H1 (cell line): ENCODE results near the gene RAD50. TPM values are rescaled to one million over a fixed set of nuclear protein-coding genes. Genes with fewer than 3 reads are reported as not detected.

Experiments used
- CTCF ChIA-PET: fragments of 300-600 bp; sonication (Branson Sonifier 250); formaldehyde crosslinking; loops from one replicate; lab custom pipeline; 2021; ENCODE audit not compliant: partially characterized antibody; lab: Charles Lee
- POLR2A ChIA-PET: fragments of 300-600 bp; sonication (Branson Sonifier 250); formaldehyde crosslinking; loops from one replicate; lab custom pipeline; 2021; ENCODE audit warnings: inconsistent platforms; ENCODE audit not compliant: partially characterized antibody; lab: Charles Lee
- DNase-seq, 2 experiments: peaks; one replicate each; pipeline versions ENCODE4 v3.0.0 to v3.0.0-alpha.2; 2010 to 2022; ENCODE audit warnings: low spot score in 2 of 2, low read depth in 1 of 2, mixed read lengths in 1 of 2
- FAIRE-seq: peaks from 2 replicates; lab custom pipeline; 2011; peaks lifted over from hg19 to GRCh38; lab: Jason Lieb, UNC
- H2AFZ ChIP-seq: 2 replicates; pipeline ENCODE4 v1.8.1; 2012; ENCODE audit warnings: low read length, inconsistent platforms
- H2AK5ac ChIP-seq: 2 replicates; pipeline ENCODE4 v1.6.1; 2013; ENCODE audit warnings: low read depth, low read length
- H2BK120ac ChIP-seq: replicated peaks from 2 replicates; pipeline ENCODE3; 2013; ENCODE audit warnings: low read depth, low read length, inconsistent platforms
- H2BK12ac ChIP-seq: 2 replicates; pipeline ENCODE4 v1.6.1; 2013; ENCODE audit warnings: low read depth, low read length
- H2BK15ac ChIP-seq: 2 replicates; pipeline ENCODE4 v1.6.1; 2013; ENCODE audit warnings: low read length
- H2BK20ac ChIP-seq: 2 replicates; pipeline ENCODE4 v1.6.1; 2013; ENCODE audit warnings: low read length
- H2BK5ac ChIP-seq: 2 replicates; pipeline ENCODE4 v1.6.1; 2013; ENCODE audit warnings: low read depth, low read length
- H3K14ac ChIP-seq: 2 replicates; pipeline ENCODE4 v1.6.1; 2013; ENCODE audit warnings: inconsistent platforms; ENCODE audit not compliant: insufficient read length
- H3K18ac ChIP-seq: 2 replicates; pipeline ENCODE4 v1.6.1; 2013; ENCODE audit warnings: low read length; ENCODE audit errors: extremely low read depth
- H3K23ac ChIP-seq: 2 replicates; pipeline ENCODE4 v1.6.1; 2013; ENCODE audit warnings: inconsistent platforms; ENCODE audit not compliant: insufficient read length
- H3K23me2 ChIP-seq: 2 replicates; pipeline ENCODE4 v1.6.1; 2013; ENCODE audit warnings: low read depth, low read length
- H3K27ac ChIP-seq: 2 replicates; pipeline ENCODE4 v1.6.1; 2011; ENCODE audit warnings: low read depth, low read length, inconsistent platforms
- H3K27me3 ChIP-seq, 4 experiments: replicated peaks in 1 of 4; 1 replicate in 1 of 4; 2 replicates in 3 of 4; pipeline versions ENCODE4 v1.6.1 to v1.8.1; 2011 to 2013; ENCODE audit warnings: low read length in 3 of 4, mild to moderate bottlenecking in 3 of 4, inconsistent platforms in 2 of 4, mixed read lengths in 2 of 4, moderate library complexity in 1 of 4; ENCODE audit not compliant: control insufficient read depth in 3 of 4, insufficient read depth in 3 of 4; ENCODE audit errors: extremely low read depth in 1 of 4
- H3K36me3 ChIP-seq, 4 experiments: 2 replicates each; pipeline versions ENCODE4 v1.6.1 to v1.8.1; 2011 to 2013; ENCODE audit warnings: mild to moderate bottlenecking in 4 of 4, low read length in 3 of 4, moderate library complexity in 2 of 4, control low read depth in 1 of 4, inconsistent platforms in 1 of 4; ENCODE audit not compliant: insufficient read depth in 4 of 4, control insufficient read depth in 2 of 4
- H3K4ac ChIP-seq: replicated peaks from 2 replicates; pipeline ENCODE3; 2013; ENCODE audit warnings: low read length, low read depth, mixed read lengths, inconsistent platforms; ENCODE audit not compliant: insufficient read length
- H3K4me1 ChIP-seq, 4 experiments: replicated peaks in 1 of 4; 1 replicate in 1 of 4; 2 replicates in 3 of 4; pipeline versions ENCODE4 v1.6.1 to v1.8.1; 2011 to 2013; ENCODE audit warnings: low read length in 3 of 4, inconsistent platforms in 2 of 4, mixed read lengths in 1 of 4; ENCODE audit not compliant: insufficient read depth in 4 of 4, control insufficient read depth in 3 of 4
- H3K4me2 ChIP-seq, 2 experiments: 2 replicates each; pipeline versions ENCODE4 v1.6.1 to v1.8.1; 2011 to 2013; ENCODE audit warnings: low read depth in 2 of 2, low read length in 2 of 2, control low read depth in 1 of 2, inconsistent platforms in 1 of 2, mild to moderate bottlenecking in 1 of 2; ENCODE audit not compliant: insufficient read depth in 1 of 2
- H3K4me3 ChIP-seq, 4 experiments: fragments of 200-600, 300-600 bp in 1 of 4; sonication (generic), shearing (Covaris generic), sonication (Bioruptor Twin) in 1 of 4; 2 replicates each; pipeline versions ENCODE4 v1.5.1 to v1.8.1; 2011 to 2016; ENCODE audit warnings: low read length in 4 of 4, low read depth in 3 of 4, control low read depth in 2 of 4, inconsistent platforms in 2 of 4, mild to moderate bottlenecking in 2 of 4, mixed read lengths in 1 of 4, moderate library complexity in 1 of 4; ENCODE audit not compliant: insufficient read depth in 2 of 4; ENCODE audit errors: extremely low read depth in 1 of 4
- H3K56ac ChIP-seq: replicated peaks from 2 replicates; pipeline ENCODE3; 2013; ENCODE audit warnings: low read depth, mild to moderate bottlenecking, mixed read lengths, low read length, inconsistent platforms; ENCODE audit not compliant: insufficient read length
- H3K79me1 ChIP-seq: 2 replicates; pipeline ENCODE4 v1.6.1; 2013; ENCODE audit warnings: low read depth, low read length, control low read depth
- H3K79me2 ChIP-seq, 2 experiments: 2 replicates each; pipeline versions ENCODE4 v1.6.1 to v1.8.1; 2012 to 2013; ENCODE audit warnings: low read length in 2 of 2, mild to moderate bottlenecking in 2 of 2, inconsistent platforms in 1 of 2; ENCODE audit not compliant: insufficient read depth in 2 of 2, control insufficient read depth in 1 of 2
- H3K9ac ChIP-seq, 4 experiments: replicated peaks in 1 of 4; 1 replicate in 1 of 4; 2 replicates in 3 of 4; pipeline versions ENCODE4 v1.6.1 to v1.8.1; 2011 to 2013; ENCODE audit warnings: low read depth in 3 of 4, low read length in 3 of 4, control low read depth in 2 of 4, mild to moderate bottlenecking in 2 of 4, moderate library complexity in 2 of 4, inconsistent platforms in 1 of 4; ENCODE audit errors: extremely low read depth in 1 of 4
- H3K9me3 ChIP-seq, 2 experiments: 2 replicates each; pipeline versions ENCODE4 v1.6.1 to v1.8.1; 2012 to 2013; ENCODE audit warnings: mild to moderate bottlenecking in 2 of 2, moderate library complexity in 2 of 2, control low read depth in 1 of 2, inconsistent platforms in 1 of 2, low read depth in 1 of 2, low read length in 1 of 2, mixed read lengths in 1 of 2; ENCODE audit not compliant: insufficient read depth in 2 of 2
- H4K20me1 ChIP-seq, 2 experiments: replicated peaks in 1 of 2; 2 replicates each; pipeline versions ENCODE3 to v1.8.1; 2011 to 2013; ENCODE audit warnings: inconsistent platforms in 2 of 2, low read length in 2 of 2, mild to moderate bottlenecking in 1 of 2; ENCODE audit not compliant: insufficient read depth in 2 of 2, control insufficient read depth in 1 of 2
- H4K5ac ChIP-seq: 2 replicates; pipeline ENCODE4 v1.6.1; 2013; ENCODE audit warnings: low read length, low read depth, mixed read lengths, inconsistent platforms; ENCODE audit not compliant: insufficient read length
- H4K8ac ChIP-seq: 2 replicates; pipeline ENCODE4 v1.8.0; 2013; ENCODE audit warnings: mild to moderate bottlenecking, moderate library complexity, low read length, inconsistent platforms; ENCODE audit not compliant: insufficient read depth; ENCODE audit errors: extremely low read depth
- H4K91ac ChIP-seq: replicated peaks from 2 replicates; pipeline ENCODE3; 2013; ENCODE audit warnings: low read length, mixed read lengths, inconsistent platforms; ENCODE audit not compliant: insufficient read length
- CEBPB ChIP-seq: IDR thresholded peaks from 2 replicates; pipeline ENCODE4 v1.6.1; 2012; ENCODE audit warnings: low read depth, low read length
- CREB1 ChIP-seq: IDR thresholded peaks from 2 replicates; pipeline ENCODE4 v1.6.1; 2012; ENCODE audit warnings: inconsistent platforms
- CTBP2 ChIP-seq: IDR thresholded peaks from 2 replicates; pipeline ENCODE4 v1.7.0; 2011; ENCODE audit warnings: borderline replicate concordance, mild to moderate bottlenecking, moderate library complexity, mixed read lengths, low read length; ENCODE audit not compliant: insufficient read depth, insufficient read length
- CTCF ChIP-seq, 3 experiments: IDR thresholded peaks; 1 replicate in 2 of 3; 2 replicates in 1 of 3; pipeline versions ENCODE4 v1.5.1 to v1.6.1; 2011; ENCODE audit warnings: low read length in 3 of 3, mild to moderate bottlenecking in 3 of 3, inconsistent platforms in 2 of 3, low read depth in 1 of 3, moderate library complexity in 1 of 3; ENCODE audit not compliant: insufficient read depth in 1 of 3; ENCODE audit errors: control extremely low read depth in 1 of 3
- JUN ChIP-seq: IDR thresholded peaks from 2 replicates; pipeline ENCODE4 v1.6.1; 2011; ENCODE audit warnings: low read depth, mild to moderate bottlenecking, improper control_type of control experiment, low read length
- RBBP5 ChIP-seq: IDR thresholded peaks from 2 replicates; pipeline ENCODE4 v1.7.1; 2012; ENCODE audit warnings: low read depth, mild to moderate bottlenecking, inconsistent platforms, low read length, moderate library complexity, borderline replicate concordance
- SIN3A ChIP-seq, 2 experiments: IDR thresholded peaks in 1 of 2; conservative IDR thresholded peaks in 1 of 2; 2 replicates each; pipeline ENCODE4 v1.6.1; 2011 to 2012; ENCODE audit warnings: low read length in 2 of 2, improper control_type of control experiment in 1 of 2, low read depth in 1 of 2, mild to moderate bottlenecking in 1 of 2
- SP2 ChIP-seq: IDR thresholded peaks from 2 replicates; pipeline ENCODE4 v1.6.1; 2012; ENCODE audit warnings: mild to moderate bottlenecking, low read length, inconsistent platforms
- ZNF274 ChIP-seq: IDR thresholded peaks from 2 replicates; pipeline ENCODE4 v1.7.0; 2012; ENCODE audit warnings: low read length, borderline replicate concordance; ENCODE audit errors: extremely low read depth
- WGBS, 2 experiments: shearing (Covaris generic) in 1 of 2; methylation state at CpG; one replicate each; pipeline versions ENCODE4 v1.1.6 to v1.1.7; 2013 to 2015; ENCODE audit warnings: low lambda C conversion rate in 2 of 2, mixed read lengths in 2 of 2, inconsistent platforms in 1 of 2, low coverage in 1 of 2, missing lambda C conversion rate in 1 of 2; ENCODE audit not compliant: insufficient replicate concordance in 2 of 2, insufficient coverage in 1 of 2, insufficient read length in 1 of 2; ENCODE audit errors: extremely low coverage in 1 of 2, missing lambda C conversion rate in 1 of 2; 5-methylcytosine and 5-hydroxymethylcytosine counted together
- polyA plus RNA-seq, 7 experiments: library from polyadenylated mRNA; depleted of rRNA in 3 of 7; stranded (reverse) in 5 of 7; unstranded in 2 of 7; fragments of >200 nt in 5 of 7; fragments of 200-250 nt in 2 of 7; gene quantifications; 1 replicate in 5 of 7; 2 replicates in 1 of 7; 4 replicates in 1 of 7; pipeline versions ENCODE4 v1.2.1 to v1.2.3, GENCODE V29; 2011 to 2013; ENCODE audit warnings: missing spikeins in 2 of 7, mixed read lengths in 2 of 7
- total RNA-seq: library from RNA; stranded (reverse); fragmentation: NEBNext Ultra II Directional; extraction: Animal tissue kit (Norgen Biotek cat#: 25700); gene quantifications from 2 replicates; pipeline ENCODE4 v1.2.1, GENCODE V29; 2021
- TF ChIP-seq, protein P1 (sequence below): IDR thresholded peaks from 2 replicates; pipeline ENCODE4 v1.6.1; 2012; ENCODE audit warnings: low read length, inconsistent platforms

The RAD50 gene
- total and polyA plus RNA-seq, 2 of the 8 experiments (the other 6 are each of a cell fraction or from before 2014, with no cell fraction given) = 10.1 to 39.4 TPM

GRCh38 chr5:132637241-132637640 is 80.5 kb downstream of the RAD50 start:
- no peak overlapping the region for H3K56ac ChIP-seq
- H2BK20ac ChIP-seq = no peak overlapping the region
- no peaks in the 10 kb centered on the region for H3K79me2 ChIP-seq
- CTCF ChIA-PET = interaction anchor here (0.5 to 1.2 kb wide), 2 partner anchors 137 to 218 kb away, joined by 4 to 5 read pairs; no protein-coding TSS in a partner anchor
- H2AFZ ChIP-seq = no peak overlapping the region
- H2BK120ac ChIP-seq = no peak overlapping the region
- POLR2A ChIA-PET = no interaction called here
- H3K18ac ChIP-seq = no peak overlapping the region
- H3K27ac ChIP-seq = no peak overlapping the region
- H4K5ac ChIP-seq = no peak overlapping the region
- no peak overlapping the region for H4K91ac ChIP-seq
- FAIRE-seq (no peak), DNase-seq (no peak)
- H3K23ac ChIP-seq = no peak overlapping the region
- no peaks in the 10 kb centered on the region for H3K27me3 ChIP-seq
- no peaks in the 10 kb centered on the region for H3K79me1 ChIP-seq
- no peaks in the 10 kb centered on the region for H3K9me3 ChIP-seq
- H3K4me3 ChIP-seq = no peak overlapping the region
- H3K4ac ChIP-seq = no peak overlapping the region
- no peak overlapping the region for H2BK15ac ChIP-seq
- H2AK5ac ChIP-seq = no peak overlapping the region
- no peak overlapping the region for H2BK5ac ChIP-seq
- H3K4me1 ChIP-seq = no peaks in the 10 kb centered on the region
- H3K23me2 ChIP-seq = no peaks in the 10 kb centered on the region
- no peak overlapping the region for H3K14ac ChIP-seq
- no peak overlapping the region for H2BK12ac ChIP-seq
- peaks cover 0 to 29% (median 18%) of the 10 kb centered on the region in 4 experiments; a peak in 7 of 8 replicates for H3K36me3 ChIP-seq
- H3K9ac ChIP-seq = no peak overlapping the region
- WGBS, 2 experiments = 100% methylated on average over 3 of the region's 4 CpGs; no CpG with 5 or more reads in 1 of the 2 experiments
- H4K8ac ChIP-seq = no peak overlapping the region
- H4K20me1 ChIP-seq = no peaks in the 10 kb centered on the region
- no peak overlapping the region for H3K4me2 ChIP-seq
- TF ChIP-seq ZNF274 (no peak), CTCF (IDR thresholded peaks at IDR 0.05; ENCODE audit: control extremely low read depth in 1 of 3, insufficient read depth in 1 of 3, low read depth in 1 of 3, low read length in 3 of 3) (no peak), SIN3A (conservative IDR thresholded peaks at IDR 0.05 in 1 of 2, IDR thresholded peaks at IDR 0.05 in 1 of 2; ENCODE audit: low read depth in 1 of 2, low read length in 2 of 2) (no peak), RBBP5 (no peak), SP2 (no peak), CREB1 (no peak), CTBP2 (no peak), JUN (no peak), CEBPB (no peak)
- TF ChIP-seq, protein P1, sequence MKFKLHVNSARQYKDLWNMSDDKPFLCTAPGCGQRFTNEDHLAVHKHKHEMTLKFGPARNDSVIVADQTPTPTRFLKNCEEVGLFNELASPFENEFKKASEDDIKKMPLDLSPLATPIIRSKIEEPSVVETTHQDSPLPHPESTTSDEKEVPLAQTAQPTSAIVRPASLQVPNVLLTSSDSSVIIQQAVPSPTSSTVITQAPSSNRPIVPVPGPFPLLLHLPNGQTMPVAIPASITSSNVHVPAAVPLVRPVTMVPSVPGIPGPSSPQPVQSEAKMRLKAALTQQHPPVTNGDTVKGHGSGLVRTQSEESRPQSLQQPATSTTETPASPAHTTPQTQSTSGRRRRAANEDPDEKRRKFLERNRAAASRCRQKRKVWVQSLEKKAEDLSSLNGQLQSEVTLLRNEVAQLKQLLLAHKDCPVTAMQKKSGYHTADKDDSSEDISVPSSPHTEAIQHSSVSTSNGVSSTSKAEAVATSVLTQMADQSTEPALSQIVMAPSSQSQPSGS = no peak
